C4-2B (cell line): ENCODE results near the gene TMEM242.

Experiments used
- ZFX ChIP-seq: fragments of 450-650 bp; IDR thresholded peaks from 2 replicates; pipeline ENCODE4 v1.6.1; 2017
- TF ChIP-seq, protein P1 (sequence below): fragments of 450-650 bp; conservative IDR thresholded peaks from 2 replicates; pipeline ENCODE4 v1.5.1; 2017; ENCODE audit warnings: mild to moderate bottlenecking

DNA sequence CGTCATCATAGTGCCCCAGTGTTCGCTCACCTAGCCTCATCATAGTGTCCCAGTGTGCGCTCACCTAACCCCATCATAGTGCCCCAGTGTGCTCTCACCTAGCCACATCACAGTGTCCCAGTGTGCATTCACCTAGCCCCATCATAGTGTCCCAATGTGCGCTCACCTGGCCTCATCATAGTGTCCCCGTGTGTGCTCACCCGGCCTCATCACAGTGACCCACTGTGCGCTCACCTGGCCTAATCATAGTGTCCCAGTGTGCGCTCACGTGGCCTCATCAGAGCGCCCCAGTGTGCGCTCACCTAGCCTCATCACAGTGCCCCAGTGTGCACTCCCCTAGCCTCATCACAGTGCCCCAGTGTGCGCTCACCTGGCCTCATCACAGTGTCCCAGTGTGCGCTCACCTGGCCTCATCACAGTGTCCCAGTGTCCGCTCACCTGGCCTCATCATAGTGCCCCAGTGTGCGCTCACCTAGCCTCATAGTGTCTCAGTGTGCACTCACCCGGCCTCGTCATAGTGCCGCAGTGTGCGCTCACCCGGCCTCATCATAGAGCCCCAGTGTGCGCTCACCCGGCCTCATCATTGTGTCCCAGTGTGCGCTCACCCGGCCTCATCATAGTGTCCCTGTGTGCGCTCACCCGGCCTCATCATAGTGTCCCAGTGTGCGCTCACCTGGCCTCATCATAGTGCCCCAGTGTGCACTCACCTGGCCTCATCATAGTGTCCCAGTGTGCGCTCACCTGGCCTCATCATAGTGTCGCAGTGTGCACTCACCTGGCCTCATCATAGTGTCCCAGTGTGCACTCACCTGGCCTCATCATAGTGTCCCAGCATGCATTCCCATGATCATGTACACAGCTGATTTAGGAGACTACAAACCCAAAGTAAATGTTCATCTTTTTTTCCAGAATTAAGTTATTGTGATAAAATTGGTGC is 9.5 kb downstream of the TMEM242 start:
- TF ChIP-seq, protein P1, sequence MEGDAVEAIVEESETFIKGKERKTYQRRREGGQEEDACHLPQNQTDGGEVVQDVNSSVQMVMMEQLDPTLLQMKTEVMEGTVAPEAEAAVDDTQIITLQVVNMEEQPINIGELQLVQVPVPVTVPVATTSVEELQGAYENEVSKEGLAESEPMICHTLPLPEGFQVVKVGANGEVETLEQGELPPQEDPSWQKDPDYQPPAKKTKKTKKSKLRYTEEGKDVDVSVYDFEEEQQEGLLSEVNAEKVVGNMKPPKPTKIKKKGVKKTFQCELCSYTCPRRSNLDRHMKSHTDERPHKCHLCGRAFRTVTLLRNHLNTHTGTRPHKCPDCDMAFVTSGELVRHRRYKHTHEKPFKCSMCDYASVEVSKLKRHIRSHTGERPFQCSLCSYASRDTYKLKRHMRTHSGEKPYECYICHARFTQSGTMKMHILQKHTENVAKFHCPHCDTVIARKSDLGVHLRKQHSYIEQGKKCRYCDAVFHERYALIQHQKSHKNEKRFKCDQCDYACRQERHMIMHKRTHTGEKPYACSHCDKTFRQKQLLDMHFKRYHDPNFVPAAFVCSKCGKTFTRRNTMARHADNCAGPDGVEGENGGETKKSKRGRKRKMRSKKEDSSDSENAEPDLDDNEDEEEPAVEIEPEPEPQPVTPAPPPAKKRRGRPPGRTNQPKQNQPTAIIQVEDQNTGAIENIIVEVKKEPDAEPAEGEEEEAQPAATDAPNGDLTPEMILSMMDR, result no peak
- no peak for TF ChIP-seq ZFX
